Hypothalamus (tissue), 51 donors: ENCODE results near the gene ULK2.
A peak's percentile ranks its signal among the peaks of the same experiment; 100 is the strongest.
"Not testable (repeated sequence)": the region's sequence is repeated elsewhere in the genome, so short reads cannot be mapped to it uniquely, and the experiment has no call there.

Experiments used
- DNase-seq, 51 donors: peaks; one replicate each; lab custom pipeline; 2025; lab: John Stamatoyannopoulos, UW

The ULK2 gene

DNA sequence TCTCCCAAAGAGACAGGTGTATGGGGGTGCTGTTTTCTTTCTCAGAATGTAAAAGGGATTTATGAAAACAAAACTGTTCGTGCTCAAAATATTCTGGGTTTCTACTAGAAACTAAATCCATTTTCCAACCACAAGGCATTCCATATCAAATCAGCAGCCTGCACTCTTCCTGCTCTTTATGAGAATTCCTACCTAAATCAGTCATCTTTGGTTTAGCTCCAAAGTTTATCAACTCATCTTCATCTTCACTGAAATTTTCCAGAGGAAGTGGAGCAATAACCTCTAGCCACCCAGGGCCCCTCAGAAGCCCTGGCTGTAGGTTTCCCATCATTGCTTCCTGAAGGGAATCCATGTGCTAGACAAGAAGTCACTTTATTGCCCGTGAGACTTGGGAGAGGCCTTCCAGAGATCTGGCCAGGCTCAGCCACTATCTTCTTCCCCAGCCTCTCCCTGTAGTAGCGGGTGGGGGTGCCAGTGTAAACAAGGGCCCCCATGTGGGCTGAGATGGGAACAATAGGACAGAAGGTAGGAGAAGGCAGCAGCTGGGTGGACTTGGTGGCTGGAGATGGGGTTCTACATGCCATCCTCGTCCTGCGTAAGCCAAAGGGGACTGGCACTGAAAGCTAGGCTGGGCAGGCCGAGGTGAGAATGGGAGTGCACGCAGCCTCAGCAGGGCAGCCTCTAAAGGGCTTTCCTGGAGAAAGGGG lies 97.6 kb downstream of the ULK2 start:
- DNase-seq, result no peak

DNA sequence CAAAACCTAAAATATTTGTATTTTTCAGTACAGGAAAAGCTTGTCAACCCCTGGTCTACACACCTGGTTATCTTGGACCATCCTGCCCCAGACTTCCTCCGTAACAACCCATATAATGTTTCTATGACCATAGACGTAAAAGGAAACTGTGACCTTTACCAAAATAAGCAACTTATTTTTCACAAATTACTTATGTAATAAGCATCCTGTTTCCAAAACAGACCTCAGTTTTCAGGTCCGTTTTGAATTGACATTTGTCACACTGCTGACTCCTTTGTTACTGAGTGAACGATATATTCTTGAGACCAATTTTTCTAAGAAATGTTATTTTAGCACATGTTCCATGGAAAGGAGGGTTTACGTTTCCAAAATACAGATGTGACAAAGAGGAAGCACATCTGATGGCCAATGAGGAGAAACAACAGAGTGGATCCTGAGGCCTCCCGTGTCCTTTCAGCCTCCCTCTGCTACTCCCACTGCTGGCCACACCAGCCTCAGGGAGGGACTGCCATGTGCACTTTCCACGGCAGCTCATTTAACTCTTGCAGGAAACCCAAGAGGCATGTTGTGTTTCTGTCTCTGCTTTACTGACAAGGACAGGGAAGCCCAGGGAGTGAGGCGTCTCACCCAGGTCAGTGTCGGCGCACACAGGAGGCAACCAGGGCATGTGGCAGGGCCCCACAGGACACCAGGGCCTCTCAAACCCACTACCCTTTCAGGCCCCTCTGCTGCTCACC lies 99.5 kb downstream of the ULK2 start:
- DNase-seq, result no peak

DNA sequence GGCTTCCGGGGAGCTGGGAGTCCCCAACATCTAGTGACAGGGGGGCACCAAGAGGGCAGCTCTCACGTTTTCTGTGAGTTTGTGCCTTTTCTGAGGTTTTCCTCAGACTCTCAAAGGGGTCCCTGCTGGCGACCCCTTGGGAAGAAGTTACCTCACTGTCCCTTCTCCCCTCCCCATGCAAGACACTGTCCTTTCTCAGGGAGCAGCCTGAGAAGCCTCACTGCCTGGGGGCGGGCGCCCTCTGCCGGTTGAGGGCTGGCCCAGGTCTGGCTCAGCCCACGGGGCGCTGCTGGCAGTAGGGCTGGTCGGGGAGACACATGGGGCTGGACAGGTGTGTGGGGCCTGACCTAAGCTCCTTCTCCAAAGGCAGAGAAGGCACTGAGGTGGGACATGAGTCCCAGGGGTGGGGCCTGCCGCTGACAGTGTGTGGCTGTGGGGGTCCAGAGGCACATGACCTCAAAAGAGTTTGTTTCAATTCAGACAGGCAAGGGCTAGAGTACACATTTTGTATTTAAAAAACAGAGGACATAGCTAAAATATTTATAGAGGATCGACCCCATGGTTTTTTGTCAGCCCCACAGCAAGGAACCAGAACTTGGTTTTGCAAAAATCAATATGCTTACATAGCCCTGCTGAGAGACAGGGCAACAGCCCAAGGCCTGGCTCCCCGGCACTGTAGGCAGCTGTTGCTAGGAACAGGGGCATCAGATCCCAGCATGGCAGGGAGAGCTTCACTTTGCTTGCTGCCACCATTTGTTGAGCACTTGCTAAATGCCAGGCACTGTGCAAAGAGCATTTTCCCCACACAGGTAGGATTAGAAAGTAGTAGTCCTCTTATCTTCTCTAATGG lies 101.1 kb downstream of the ULK2 start:
- peak in 48 of 51 donors; percentile 25 to 89 (median 62) for DNase-seq

DNA sequence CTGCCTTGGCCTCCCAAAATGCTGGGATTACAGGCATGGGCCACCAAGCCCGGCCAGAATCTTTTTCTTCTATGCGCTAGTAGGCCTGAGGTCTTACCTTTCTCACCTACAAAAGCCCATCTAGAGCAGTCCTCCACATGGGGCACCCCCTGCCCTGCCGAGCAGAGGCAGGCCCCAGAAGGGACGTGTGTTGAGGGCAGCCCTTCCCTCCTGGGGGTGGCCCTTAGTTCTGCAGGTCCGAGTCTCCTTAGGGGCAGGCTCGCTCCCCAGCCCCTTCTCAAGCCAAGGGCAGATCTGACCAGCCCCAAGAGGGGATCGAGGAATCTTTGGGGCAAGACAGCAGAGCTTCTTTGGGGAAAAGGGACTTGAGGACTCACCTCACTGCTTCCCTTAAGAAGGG lies 101.7 kb downstream of the ULK2 start:
- no peak for DNase-seq

DNA sequence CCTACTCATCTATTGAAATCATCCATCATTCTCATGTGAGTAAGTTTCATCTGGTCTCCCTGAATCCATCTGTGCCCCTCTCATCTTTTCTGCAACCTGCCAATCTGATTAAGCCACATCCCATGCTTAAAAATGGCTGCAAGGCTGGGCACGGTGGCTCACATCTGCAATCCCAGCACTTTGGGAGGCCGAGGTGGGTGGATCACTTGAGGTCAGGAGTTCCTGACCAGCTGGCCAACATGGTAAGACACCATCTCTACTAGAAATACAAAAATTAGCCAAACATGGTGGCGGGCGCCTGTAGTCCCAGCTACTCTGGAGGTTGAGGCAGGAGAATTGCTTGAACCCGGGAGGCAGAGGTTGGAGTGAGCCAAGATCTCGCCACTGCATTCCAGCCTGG lies 103.7 kb downstream of the ULK2 start:
- DNase-seq, result not testable (repeated sequence)

DNA sequence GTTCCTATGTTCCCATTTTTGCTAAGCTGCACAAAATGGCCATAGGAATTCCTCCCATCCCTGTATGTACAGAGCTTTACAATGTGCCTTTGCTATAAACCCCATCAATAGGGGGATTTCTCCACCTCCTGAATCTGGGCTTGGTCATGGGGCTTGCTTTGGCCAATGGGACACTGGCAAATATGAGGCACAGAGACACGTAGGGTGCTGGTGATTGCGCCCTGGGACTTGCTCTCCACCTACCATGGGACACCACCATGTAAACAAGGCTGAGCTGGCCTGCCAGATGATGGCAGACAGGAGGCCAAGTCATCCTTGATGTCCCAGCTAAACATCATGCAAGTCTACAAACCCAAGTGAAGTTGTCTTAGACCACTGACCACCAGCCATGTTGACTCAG lies 104.3 kb downstream of the ULK2 start:
- no peak for DNase-seq

DNA sequence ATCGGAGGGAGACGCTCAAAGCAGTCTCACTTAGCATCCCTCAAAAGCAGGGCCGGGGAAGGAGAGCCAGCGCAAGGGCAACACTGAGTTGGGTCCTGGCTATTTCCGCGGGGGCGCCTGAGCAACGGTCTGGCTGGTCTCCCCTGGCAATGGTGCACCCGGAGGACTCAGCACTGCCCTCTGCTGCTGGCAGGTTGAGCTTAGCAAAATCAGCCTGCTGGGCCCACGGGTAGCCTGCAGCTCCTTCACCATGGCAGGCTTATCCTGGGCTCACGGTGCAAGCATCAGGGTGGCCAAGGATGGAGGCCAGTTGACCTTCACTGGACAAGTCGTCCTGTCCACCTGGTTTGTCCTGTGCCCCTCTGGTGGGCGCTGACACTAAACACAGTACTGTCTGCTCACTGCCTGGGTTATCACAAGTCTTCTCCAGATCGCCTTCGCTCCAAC lies 105.2 kb downstream of the ULK2 start:
- peak in 38 of 51 donors; percentile 14 to 77 (median 50) for DNase-seq

DNA sequence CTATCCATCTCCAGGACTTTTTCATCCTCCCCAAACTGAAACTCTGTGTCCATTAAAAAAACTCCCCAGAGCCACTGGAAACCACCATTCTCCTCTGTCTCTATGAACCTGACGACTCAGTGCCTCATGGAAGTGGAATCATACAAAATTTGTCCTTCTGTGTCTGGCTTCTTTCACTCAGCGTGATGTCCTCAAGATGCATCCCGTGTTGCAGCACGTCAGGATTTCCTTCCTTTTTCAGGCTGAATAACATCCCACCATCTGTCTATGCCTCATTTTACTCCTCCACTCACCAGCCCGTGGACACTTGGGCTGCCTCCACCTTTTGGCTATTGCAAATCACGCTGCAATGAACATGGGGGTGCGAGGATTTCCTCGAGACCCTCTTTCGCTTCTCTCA lies 107.0 kb downstream of the ULK2 start:
- peak in 1 of 51 donors; percentile 19 for DNase-seq

DNA sequence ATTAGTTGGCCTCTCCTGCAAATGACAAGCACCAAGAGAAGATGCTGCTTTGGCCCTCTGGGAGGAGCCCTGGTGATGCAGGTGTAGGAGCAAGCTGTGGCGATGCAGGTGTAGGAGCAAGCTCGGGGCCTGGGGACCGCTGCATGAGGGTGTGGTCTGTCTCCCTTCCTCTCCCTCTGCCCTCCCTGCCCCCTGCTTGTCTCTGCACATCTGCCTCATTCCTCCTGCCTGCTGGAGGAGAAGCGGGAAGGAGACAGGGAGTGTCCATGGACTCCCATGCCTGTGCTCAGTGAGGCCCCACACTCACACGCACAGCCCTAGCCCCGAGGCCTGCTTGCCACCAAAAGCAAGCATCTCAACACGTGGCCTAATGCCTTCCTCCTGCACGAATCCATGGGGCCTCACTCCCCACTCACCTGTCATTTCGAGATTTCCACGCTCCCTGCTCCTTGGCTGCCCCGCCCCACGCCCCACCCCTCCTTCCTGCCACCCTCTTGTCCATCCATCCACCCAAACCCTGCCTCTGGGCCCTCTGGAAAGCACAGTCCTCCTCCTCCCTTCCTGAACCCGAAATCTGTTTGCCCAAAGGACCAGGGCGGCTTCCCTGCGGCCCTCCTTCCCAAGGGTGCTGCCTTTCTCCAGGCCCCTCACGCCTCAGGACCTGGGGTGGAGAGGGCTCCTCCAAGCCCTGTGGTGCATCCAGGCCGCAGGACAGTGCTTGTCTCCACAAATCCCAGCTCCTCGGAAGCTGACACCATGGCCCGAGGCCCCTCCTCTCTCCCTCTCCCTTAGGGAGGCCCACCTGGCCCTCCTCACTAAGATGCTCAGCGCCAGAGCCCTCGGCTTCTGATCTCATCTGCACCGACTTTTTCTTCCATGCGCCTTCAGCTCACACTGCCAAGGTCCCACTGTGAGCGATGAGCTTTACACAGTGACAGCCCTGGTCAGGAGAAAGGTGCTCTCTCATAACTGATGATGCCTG lies 107.9 kb downstream of the ULK2 start:
- no peak for DNase-seq

DNA sequence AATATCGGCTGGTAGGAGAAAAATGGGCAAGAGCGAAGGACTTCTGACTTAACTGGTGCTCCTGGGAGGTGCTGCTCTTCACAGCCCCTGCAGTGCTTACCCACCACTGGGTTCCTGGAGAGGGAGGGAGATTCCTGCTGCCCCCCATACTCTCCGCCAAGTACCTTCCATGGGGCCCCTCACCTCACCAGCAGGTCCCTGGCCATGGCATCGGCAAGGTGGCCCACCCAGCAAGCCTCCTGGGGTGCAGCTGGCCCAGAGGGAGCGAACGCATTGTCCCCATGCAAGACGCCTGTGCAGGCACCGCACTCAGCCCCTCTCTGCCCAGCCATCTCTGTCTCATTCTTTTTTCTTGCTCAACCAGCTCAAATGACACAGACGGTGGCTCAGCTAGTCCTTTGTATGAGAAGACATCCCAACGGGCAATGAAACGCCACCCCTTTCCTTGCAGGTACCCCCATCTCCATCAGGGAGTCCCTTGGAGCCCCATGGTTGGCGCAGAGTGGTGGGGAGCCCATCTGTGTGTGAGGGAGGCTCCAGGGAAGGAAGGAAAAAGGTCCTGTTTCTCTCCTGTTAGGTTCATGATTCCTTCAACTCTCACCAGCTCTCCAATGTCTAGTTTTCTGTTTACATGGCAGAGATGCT lies 110.1 kb downstream of the ULK2 start:
- DNase-seq, result no peak

DNA sequence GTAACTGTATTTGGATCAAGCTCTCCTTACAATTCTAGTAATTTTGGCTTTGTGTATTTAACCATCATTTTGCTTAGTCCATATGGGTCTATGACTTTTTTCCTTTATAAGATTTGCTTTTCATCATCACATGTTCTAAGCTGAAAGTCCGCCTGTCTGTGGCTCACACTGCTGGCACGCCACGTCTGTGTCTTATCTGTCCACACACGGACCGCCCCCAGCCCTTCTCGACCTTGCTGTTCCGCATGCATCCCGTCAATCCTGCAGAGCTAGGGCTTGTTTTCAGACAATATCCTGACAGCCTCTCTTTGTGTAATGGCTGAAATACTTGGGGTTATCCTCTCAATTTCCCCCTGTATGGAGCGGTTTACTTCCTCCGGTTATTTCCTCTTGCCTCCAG lies 111.2 kb downstream of the ULK2 start:
- no peak for DNase-seq

DNA sequence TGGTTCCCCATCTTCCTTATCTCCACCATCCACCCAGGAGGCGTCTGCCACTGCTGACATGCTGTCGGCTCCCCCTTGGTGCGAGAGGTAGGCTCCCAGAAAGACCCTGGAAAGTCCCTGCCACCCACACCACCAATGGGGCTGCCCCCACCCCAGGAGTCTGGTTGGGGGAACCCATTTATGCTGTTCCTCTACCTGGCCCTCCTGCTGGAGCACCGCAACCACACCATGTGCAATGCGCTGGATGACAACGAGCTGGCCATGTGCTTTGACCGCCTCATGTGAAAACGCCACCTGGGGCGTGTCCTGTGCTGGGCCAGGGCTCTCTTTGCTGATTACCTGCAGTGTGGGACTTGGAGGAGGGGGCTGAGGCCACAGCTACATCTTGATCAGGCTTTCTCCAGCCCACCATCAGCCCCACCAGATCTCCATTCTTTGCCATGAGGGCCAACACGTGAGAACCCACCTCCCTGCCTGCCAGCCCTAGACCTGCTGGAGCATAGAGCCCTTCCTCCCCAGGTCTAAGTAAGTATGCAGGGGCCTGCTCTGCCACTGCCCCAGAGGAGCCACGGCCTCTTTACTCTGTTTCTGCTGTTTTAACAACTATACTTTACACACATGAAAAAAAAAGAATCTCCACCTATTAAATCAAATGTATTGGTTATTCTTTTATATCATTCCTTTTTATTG lies 111.8 kb downstream of the ULK2 start:
- DNase-seq, result no peak

DNA sequence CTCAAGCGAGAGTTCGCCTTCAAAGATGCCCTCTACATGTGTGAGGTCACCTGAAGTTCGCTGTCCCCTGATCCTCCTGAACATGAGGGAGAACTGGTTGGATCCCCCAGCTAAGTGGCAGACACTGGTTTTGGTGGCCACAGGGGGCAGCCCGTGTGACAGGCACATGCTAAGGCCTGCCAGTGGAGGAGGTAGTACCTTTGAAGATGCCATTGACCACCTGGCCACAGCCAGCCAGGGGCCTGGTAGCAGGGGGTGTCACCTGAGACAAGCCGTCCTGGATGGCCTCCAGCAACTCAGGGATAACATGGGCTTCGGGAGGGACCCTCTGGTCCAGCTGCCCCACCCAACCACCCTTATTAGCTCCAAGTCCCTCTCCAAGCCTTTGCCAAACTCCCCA lies 112.3 kb downstream of the ULK2 start:
- DNase-seq, result no peak

DNA sequence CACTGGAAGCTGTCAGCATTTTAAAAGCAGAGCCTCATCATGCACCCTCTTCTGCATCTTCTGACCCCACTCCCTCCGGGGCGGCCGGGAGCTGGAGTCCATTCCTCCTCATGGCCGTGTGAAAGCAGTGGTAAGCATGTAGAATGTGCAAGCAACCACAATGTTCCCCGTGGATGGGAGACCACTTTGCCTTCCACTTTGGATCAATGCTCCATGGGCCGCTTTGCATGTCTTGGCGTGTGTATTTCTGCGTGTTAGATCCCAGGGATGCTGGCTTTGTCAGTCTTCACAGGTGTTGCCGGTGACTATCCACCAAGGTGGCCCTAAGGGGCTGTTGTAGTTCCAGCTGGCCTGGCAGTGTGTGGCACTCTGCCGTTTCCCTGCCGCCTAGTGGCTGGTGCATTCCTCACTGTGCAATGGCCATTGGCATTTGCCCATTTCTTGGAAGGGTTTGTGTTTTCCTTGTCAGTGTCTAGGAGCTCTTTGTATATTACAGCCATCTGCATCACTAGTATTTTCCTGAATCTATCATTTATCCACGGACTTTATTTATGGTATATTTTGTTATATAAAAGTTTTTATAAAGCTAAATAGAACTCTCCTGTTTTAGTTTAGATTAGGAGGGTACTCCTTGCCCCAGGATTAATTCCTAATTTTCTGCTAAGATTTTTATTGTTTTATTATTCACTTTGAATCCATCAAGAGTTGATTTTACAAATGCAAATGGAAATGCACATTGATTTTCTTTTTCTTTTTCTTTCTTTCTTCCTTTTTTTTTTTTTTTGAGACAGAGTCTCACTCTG lies 113.9 kb downstream of the ULK2 start:
- peak in 34 of 51 donors; percentile 8 to 75 (median 42) for DNase-seq

DNA sequence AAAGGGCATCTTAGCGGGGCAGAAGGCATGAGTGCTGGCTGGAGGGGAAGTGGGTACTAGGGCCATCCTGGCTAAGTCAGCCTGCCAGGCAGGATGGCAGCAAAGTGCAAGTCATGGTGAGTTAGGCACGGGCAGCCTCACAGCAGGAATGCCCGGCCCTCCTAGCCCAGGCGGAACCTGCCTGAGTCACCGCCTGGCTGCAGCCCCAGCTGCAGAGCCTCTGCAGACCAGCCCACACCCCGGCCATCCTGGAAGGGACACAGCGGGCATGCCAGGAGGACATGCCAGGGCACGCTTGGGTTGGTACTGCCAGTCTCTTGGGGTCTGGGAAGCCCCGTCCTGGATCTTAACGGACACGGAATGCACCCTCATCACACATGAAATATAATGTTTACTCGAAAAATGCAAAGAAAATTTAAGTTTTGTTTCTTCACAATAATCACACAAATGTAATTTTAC lies 114.7 kb downstream of the ULK2 start:
- DNase-seq, result peak in 42 of 51 donors; percentile 13 to 87 (median 55)

DNA sequence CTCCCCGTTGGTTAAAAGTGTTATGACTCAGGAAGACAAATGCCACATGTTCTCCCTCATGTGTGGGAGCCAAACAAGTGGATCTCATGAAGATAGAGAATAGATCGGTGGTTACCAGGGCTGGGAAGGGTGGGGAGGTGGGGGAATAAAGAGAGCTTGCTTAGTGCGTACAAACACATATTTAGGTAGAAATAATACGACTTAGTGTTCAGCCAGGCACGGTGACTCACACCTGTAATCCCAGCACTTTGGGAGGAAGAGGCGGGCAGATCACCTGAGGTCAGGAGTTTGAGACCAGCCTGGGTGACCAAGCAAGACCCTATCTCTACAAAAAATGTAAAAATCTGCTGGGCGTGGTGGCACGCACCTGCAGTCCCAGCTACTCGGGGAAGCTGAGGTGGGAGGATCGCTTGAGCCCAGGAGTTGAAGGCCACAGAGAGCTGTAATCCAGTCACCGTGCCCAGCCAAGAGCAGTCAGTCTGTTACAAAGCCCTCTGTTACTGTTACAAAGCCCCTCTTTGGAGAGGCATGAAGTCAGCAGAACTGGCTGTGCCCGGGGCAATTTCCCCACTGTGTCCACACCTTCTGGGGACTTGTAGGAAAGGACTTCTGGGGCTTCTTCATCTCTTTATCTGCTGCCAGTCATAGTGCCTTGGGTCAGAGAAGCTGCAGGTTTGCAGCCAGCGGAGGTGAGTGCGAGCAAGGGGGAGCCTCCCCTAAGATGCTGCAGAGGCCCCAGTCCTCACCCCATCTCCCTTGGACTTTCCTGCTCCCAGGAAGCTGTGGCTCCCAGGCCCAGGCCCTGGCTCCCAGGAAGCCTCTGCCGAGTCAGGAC lies 115.3 kb downstream of the ULK2 start:
- DNase-seq, result peak in 9 of 51 donors; percentile 11 to 66 (median 38)

DNA sequence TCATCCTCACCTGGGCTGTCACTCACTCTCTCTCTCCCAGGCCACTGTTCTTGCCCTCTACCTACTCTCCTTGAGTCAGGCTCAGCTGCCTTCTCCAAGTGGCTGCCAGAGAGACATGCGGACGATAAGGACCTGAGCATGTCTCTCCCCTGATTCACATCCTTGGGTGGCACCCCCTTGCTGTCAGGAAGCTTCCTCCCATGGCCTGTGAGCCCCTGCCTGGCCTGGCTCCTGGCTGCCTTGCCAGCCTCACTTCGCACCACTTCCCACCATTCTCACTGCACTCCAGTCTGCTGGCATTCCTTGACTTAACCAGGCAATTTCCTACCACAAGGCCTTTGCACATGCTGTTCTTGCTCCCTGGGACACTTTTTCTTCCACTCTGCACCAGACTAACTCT lies 116.9 kb downstream of the ULK2 start:
- DNase-seq, result no peak
